Transverse colon (tissue), 4 donors: Measurements from ENCODE around the gene ERICH4. TPM values are rescaled to one million over a fixed set of nuclear protein-coding genes. Genes with fewer than 3 reads are reported as not detected.

Source experiments
- DNase-seq: peaks from one replicate; pipeline ENCODE4 v3.0.0-alpha.2; 2019
- H3K27ac ChIP-seq, 4 donors: fragments of 200-600 bp; sonication (generic); 2 replicates each; pipeline ENCODE4 v1.5.1; 2016 to 2018; ENCODE audit warnings: inconsistent platforms in 4 of 4
- H3K27me3 ChIP-seq: fragments of 200-600 bp; sonication (generic); 2 replicates; pipeline ENCODE4 v1.5.1; 2017; ENCODE audit warnings: inconsistent platforms
- H3K36me3 ChIP-seq, 4 donors: fragments of 200-600 bp; sonication (generic); 2 replicates each; pipeline ENCODE4 v1.5.1; 2017 to 2019; ENCODE audit warnings: inconsistent platforms in 4 of 4
- H3K4me1 ChIP-seq, 4 donors: fragments of 200-600 bp; sonication (generic); 2 replicates each; pipeline ENCODE4 v1.5.1; 2017 to 2020; ENCODE audit warnings: inconsistent platforms in 4 of 4
- H3K4me3 ChIP-seq, 4 donors: fragments of 200-600 bp; sonication (generic); 1 replicate in 1 of 4; 2 replicates in 3 of 4; pipeline versions ENCODE4 v1.5.1 to v1.6.1; 2017 to 2019; ENCODE audit warnings: inconsistent platforms in 4 of 4
- H3K9me3 ChIP-seq, 2 donors: fragments of 200-600 bp; sonication (generic); 2 replicates each; pipeline ENCODE4 v1.5.1; 2017 to 2019; ENCODE audit warnings: inconsistent platforms in 2 of 2
- CTCF ChIP-seq, 5 experiments: fragments of 200-600 bp in 3 of 5; fragments of 450-650 bp in 2 of 5; sonication (generic) in 3 of 5; IDR thresholded peaks; 1 replicate in 2 of 5; 2 replicates in 3 of 5; pipeline ENCODE4 v1.5.1; 2016 to 2017; ENCODE audit warnings: antibody characterized with exemption in 5 of 5, inconsistent platforms in 3 of 5, mild to moderate bottlenecking in 2 of 5, moderate library complexity in 1 of 5
- EP300 ChIP-seq: sonication (generic); formaldehyde crosslinking; IDR thresholded peaks from one replicate; pipeline ENCODE4 v1.6.1; 2017; ENCODE audit warnings: antibody characterized with exemption, low read depth
- POLR2A ChIP-seq: fragments of 450-650 bp; IDR thresholded peaks from one replicate; pipeline ENCODE4 v1.6.1; 2016; ENCODE audit warnings: antibody characterized with exemption, mild to moderate bottlenecking, moderate library complexity
- POLR2AphosphoS5 ChIP-seq, 3 donors: sonication (generic); formaldehyde crosslinking; IDR thresholded peaks; one replicate each; pipeline ENCODE4 v1.6.1; 2016; ENCODE audit warnings: antibody characterized with exemption in 3 of 3
- WGBS, 2 donors: methylation state at CpG; one replicate each; pipeline ENCODE4 v1.1.5; 2018; ENCODE audit warnings: low coverage in 1 of 2; 5-methylcytosine and 5-hydroxymethylcytosine counted together
- in situ Hi-C, 4 donors: fragments of 200-750 bp; cut with MboI; loops; one replicate each; pipeline versions ENCODE4 v1.15.0 to v1.15.1; 2017; ENCODE audit warnings: low sequenced_read_pairs in 3 of 4, low pct_ligation_motif_present in 1 of 4, low pct_unique_long_range_greater_than_20kb in 1 of 4
- intact Hi-C: fragments of 100-400 bp; cut with DNase I; formaldehyde crosslinking; loops from one replicate; pipeline ENCODE4 v1.15.1; 2023; ENCODE audit warnings: low total_unique reads
- total RNA-seq, 4 donors: library from RNA; depleted of rRNA; stranded (reverse); fragments of >200 nt; gene quantifications; one replicate each; pipeline ENCODE4 v1.1.0, GENCODE V29; 2016

The ERICH4 gene
- total RNA-seq, 4 donors from 2014 or later: not detected

- in situ Hi-C loops (loop anchor here in 1 of 4 donors (25.0 kb wide), 1 partner anchor 359 kb away; the partner anchor contains the start of genes DMRTC2 and LYPD4), intact Hi-C loops (no loop called here)
- H3K27ac ChIP-seq: no peak overlapping the region
- TF ChIP-seq POLR2A (no peak), EP300 (no peak), POLR2AphosphoS5 (IDR thresholded peaks at IDR 0.05) (no peak), CTCF (IDR thresholded peaks at IDR 0.05) (no peak)
- DNase-seq: no peak
- H3K36me3 ChIP-seq: no peaks in the 10 kb centered on the region
- H3K9me3 ChIP-seq: no peaks in the 10 kb centered on the region
- no peaks in the 10 kb centered on the region for H3K4me1 ChIP-seq
- WGBS, 2 donors: 74% methylated on average over 8 of the region's 8 CpGs; no CpG with 5 or more reads in 1 of the 2 donors
- peaks cover 19% of the 10 kb centered on the region for H3K27me3 ChIP-seq
- H3K4me3 ChIP-seq: no peak overlapping the region
These were observed 35.2 kb downstream of the ERICH4 start for GRCh38 chr19:41478171-41478570.

- no peak for DNase-seq
- Histone ChIP-seq H3K27me3 (peaks cover 18% of the 10 kb centered on the region), H3K4me3 (no peak overlapping the region), H3K9me3 (no peaks in the 10 kb centered on the region), H3K27ac (peak overlapping the region in 2 of 4 donors; percentile 16 to 21), H3K4me1 (no peaks in the 10 kb centered on the region), H3K36me3 (no peaks in the 10 kb centered on the region)
- 65% methylated on average over 15 of the region's 15 CpGs for WGBS, 2 donors
- intact Hi-C loops: no loop called here
- no peak for TF ChIP-seq POLR2A
- no peak for TF ChIP-seq EP300
- TF ChIP-seq CTCF (IDR thresholded peaks at IDR 0.05): no peak
- TF ChIP-seq POLR2AphosphoS5 (IDR thresholded peaks at IDR 0.05): no peak
- in situ Hi-C loops: loop anchor here in 1 of 4 donors (25.0 kb wide), 1 partner anchor 358 kb away; the partner anchor contains the start of genes DMRTC2 and LYPD4
These were observed 36.2 kb downstream of the ERICH4 start for GRCh38 chr19:41478875-41479756.

- Histone ChIP-seq H3K27ac (peak overlapping the region in 2 of 4 donors; percentile 21), H3K4me3 (no peak overlapping the region), H3K9me3 (no peaks in the 10 kb centered on the region), H3K27me3 (peaks cover 18% of the 10 kb centered on the region), H3K36me3 (no peaks in the 10 kb centered on the region), H3K4me1 (no peaks in the 10 kb centered on the region)
- 56 to 80% methylated on average over 2 to 8 of the region's 8 CpGs for WGBS, 2 donors
- TF ChIP-seq POLR2A (no peak), EP300 (no peak), CTCF (IDR thresholded peaks at IDR 0.05) (no peak), POLR2AphosphoS5 (IDR thresholded peaks at IDR 0.05) (no peak)
- in situ Hi-C loops: loop anchor here in 1 of 4 donors (25.0 kb wide), 1 partner anchor 358 kb away; the partner anchor contains the start of genes DMRTC2 and LYPD4
- no peak for DNase-seq
- intact Hi-C loops: no loop called here
These were observed 36.8 kb downstream of the ERICH4 start for GRCh38 chr19:41479757-41480191.

- Histone ChIP-seq H3K27ac (peak overlapping the region in 1 of 4 donors; percentile 21), H3K4me1 (no peaks in the 10 kb centered on the region), H3K9me3 (no peaks in the 10 kb centered on the region), H3K36me3 (no peaks in the 10 kb centered on the region), H3K4me3 (no peak overlapping the region), H3K27me3 (peaks cover 22% of the 10 kb centered on the region)
- intact Hi-C loops (no loop called here), in situ Hi-C loops (loop anchor here in 1 of 4 donors (25.0 kb wide), 1 partner anchor 357 kb away; the partner anchor contains the start of genes DMRTC2 and LYPD4)
- TF ChIP-seq CTCF (IDR thresholded peaks at IDR 0.05) (no peak), EP300 (no peak), POLR2A (no peak), POLR2AphosphoS5 (IDR thresholded peaks at IDR 0.05) (no peak)
- DNase-seq: no peak
- WGBS, 2 donors: 77 to 78% methylated on average over 10 to 12 of the region's 12 CpGs
These were observed 37.4 kb downstream of the ERICH4 start for GRCh38 chr19:41480336-41480735.
